NCI-H345 (cell line): ENCODE measurements around the gene PCYT2.
A peak's percentile ranks its signal among the peaks of the same experiment; 100 is the strongest.
"Not testable (repeated sequence)": the region's sequence is repeated elsewhere in the genome, so short reads cannot be mapped to it uniquely, and the experiment has no call there.

Source experiments
- DNase-seq: peaks from one replicate; lab custom pipeline; 2025; lab: John Stamatoyannopoulos, UW

PCYT2 gene

GRCh38 chr17:81911277-81911961 is at the start of gene PCYT2:
Gene PCYT2, minus strand, starts transcription at chr17:81911399. Its CDS starts 44 bp downstream, at chr17:81911355.
- peak; percentile 98 for DNase-seq

- DNase-seq, result no peak
Measured at GRCh38 chr17:81960130-81960958, 49.1 kb upstream of the PCYT2 start.

GRCh38 chr17:81959362-81960129 is 48.3 kb upstream of the PCYT2 start:
- DNase-seq, result peak; percentile 52

- no peak for DNase-seq
Measured at GRCh38 chr17:81958633-81959342, 47.6 kb upstream of the PCYT2 start.

- no peak for DNase-seq
Measured at GRCh38 chr17:81957691-81958432, 46.7 kb upstream of the PCYT2 start.

- DNase-seq, result no peak
Measured at GRCh38 chr17:81956607-81957589, 45.7 kb upstream of the PCYT2 start.

- no peak for DNase-seq
Measured at GRCh38 chr17:81955756-81956544, 44.8 kb upstream of the PCYT2 start.

- no peak for DNase-seq
Measured at GRCh38 chr17:81955058-81955681, 44.0 kb upstream of the PCYT2 start.

GRCh38 chr17:81954131-81955057 is 43.2 kb upstream of the PCYT2 start:
- no peak for DNase-seq

- not testable (repeated sequence) for DNase-seq
Measured at GRCh38 chr17:81953443-81953842, 42.2 kb upstream of the PCYT2 start.

GRCh38 chr17:81952792-81953228 is 41.6 kb upstream of the PCYT2 start:
- DNase-seq, result no peak

- no peak for DNase-seq
Measured at GRCh38 chr17:81951785-81952684, 40.8 kb upstream of the PCYT2 start.

- no peak for DNase-seq
Measured at GRCh38 chr17:81950501-81950900, 39.3 kb upstream of the PCYT2 start.

GRCh38 chr17:81948635-81949378 is 37.6 kb upstream of the PCYT2 start:
- DNase-seq, result no peak

GRCh38 chr17:81947189-81947588 is 36.0 kb upstream of the PCYT2 start, which contains the start of gene MYADML2:
Gene MYADML2, minus strand, starts transcription at chr17:81947233. Its CDS starts 5,492 bp downstream, at chr17:81941741.
- DNase-seq, result no peak

GRCh38 chr17:81944858-81945257 is 33.7 kb upstream of the PCYT2 start:
- DNase-seq, result no peak
